NCI-H1930 (cell line): ENCODE data around the gene AVPR2.
A peak's percentile ranks its signal among the peaks of the same experiment; 100 is the strongest.

Source experiments
- DNase-seq, 2 experiments: peaks; one replicate each; lab custom pipeline; 2025; lab: John Stamatoyannopoulos, UW

AVPR2 gene

DNA sequence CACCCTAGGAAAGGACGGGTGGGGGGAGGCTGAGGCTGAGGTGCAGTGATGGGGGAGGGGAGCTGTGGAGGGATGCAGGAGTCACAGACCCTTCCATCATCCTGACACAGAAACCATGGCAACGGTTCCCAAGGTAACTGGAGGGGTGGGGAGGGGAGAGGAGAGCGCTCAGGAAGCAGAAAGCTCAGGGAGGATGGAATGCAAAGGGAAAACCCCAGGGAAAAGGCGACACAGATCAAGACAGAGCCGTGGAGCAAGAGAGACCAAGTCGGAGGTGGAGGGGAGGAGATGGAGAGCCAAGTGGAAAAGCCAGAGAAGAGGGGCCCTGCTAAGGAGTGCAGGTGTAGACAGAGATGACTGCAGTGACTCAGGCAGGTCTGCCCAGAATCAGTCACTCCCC lies 33.0 kb upstream of the AVPR2 start:
- no peak for DNase-seq

- DNase-seq = no peak
Observed at GRCh38 chrX:153871946-153872878, 32.3 kb upstream of the AVPR2 start.

DNA sequence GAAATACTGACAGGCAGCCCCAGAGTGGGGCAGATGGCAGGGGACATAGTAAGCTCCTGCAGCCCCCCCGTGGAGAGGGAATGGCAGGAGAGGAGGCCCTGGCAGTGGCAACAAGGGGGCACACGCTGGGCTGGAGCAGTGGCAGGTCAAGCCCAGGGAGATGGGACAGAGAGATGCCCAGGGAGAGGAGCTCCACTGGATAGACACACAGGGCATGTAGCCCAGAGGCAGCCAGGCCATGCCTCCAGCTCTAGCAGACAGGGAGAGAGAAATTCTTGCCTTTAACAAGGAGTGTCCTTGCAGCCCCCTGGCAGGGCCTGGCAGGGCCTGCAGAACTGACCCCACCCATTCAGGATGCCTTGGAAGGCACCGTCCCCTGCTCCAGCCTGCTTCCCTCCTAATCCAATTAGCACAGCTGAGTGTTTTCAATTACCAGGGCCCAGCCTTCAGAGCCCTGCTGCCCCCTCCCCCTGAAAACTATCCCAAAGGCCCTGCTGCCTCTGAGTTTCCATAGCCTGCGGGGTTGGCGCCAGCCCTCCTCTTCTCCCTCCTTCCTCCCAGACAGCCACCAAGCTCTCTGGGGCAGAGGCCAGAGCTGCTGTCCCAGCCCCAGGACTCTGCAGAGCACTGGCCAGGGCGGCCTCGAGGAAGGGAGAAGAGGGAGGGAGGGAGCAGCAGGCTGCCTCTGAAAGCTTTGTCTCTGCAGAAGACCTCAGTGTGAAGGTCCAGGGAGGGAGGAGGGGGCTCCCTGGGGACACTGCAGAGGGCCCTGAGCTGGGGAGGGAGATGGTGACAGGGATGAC lies 31.0 kb upstream of the AVPR2 start:
- no peak for DNase-seq

DNA sequence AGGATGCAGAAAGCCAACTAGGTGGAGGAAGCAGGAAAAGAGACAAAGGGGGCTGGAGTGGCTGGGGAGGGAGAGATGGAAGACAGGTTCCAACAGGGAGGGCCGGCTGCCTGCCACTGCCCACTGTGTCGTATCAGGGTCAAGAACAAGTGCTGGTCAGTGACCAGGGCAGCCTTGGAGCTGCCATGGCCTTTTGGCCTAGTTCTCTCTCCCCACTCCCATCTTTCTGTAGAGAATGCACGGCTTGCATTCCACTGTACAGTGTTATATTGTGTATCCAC lies 30.4 kb upstream of the AVPR2 start:
- DNase-seq = no peak

- no peak for DNase-seq
Observed at GRCh38 chrX:153874366-153875125, 29.9 kb upstream of the AVPR2 start.

DNA sequence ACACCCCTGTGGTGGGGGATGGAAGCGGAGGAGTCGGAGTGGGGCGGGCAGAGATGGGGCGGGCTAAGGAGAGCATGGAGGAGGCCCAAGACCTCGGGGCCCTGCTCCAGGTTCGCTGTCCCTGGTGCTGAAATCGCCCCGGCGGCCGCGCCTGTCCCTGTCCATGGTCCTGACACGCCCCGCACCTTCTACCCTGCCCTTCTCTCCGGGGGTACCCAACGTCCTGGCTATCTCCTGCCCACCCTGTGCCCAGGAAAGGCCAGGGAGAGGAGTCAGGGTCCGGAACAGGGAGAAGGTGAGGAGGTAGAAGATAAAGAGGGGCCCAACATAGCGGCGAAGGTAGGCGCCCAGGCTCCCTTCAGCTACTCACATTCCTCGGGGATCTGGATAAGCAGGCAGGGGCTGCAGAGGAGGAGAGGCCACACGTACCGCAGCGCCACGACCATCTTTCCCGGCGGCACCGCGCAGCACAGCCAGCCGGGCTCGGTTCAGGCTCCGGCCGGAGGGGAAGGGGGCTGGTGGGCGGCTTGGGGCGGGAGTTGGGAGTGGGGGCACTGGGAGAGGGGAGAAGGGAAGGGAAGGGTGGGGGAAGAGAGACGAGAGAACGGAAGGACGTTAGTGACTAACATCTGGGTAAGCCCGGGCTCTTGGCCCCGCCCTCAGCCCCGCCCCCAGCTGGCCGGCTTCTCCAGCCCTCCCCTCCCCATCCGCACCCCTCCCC lies 28.9 kb upstream of the AVPR2 start:
- peak in 1 of 2 experiments; percentile 21 for DNase-seq

DNA sequence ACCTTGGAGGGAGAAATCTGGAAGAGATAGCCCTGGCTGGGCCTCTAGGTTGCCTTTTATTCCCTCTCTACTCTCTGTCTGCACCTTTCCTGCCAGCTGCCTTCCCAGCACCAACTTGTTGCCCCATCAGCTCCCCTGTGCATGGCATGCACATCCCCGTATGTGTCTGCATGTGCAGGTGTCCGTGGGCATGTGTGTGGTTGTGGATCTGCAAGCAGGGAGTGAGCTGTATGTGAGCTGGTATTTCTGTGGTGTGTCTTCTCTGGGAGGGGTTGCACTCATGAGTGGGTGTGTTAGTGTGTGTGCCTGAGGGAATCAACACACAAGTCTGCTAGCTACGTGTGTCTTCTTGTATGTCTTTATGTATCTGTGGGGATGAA lies 28.4 kb upstream of the AVPR2 start:
- no peak for DNase-seq

GRCh38 chrX:153877571-153878261 lies 26.8 kb upstream of the AVPR2 start:
- no peak for DNase-seq

DNA sequence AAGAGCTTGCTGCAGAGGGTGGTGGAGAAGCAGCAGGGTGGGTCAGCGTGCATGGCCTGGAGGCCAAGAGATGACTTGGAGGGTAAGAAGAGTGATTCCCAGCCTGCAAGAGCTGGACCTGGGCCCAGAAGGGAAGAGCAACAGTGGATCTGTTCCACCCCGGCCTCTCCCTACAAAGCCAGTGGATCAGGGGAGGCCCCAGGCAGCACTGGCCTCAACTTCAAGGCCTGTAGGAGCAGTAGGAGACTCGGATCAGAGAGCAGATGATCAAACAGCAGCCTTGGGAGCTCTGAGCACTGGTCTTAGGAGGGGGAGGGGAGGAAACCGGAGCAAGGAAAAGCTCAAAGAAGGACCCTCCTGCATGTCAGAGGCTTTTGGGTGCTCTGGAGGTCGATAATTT lies 26.1 kb upstream of the AVPR2 start:
- no peak for DNase-seq

- DNase-seq = no peak
Observed at GRCh38 chrX:153878969-153879653, 25.4 kb upstream of the AVPR2 start.

- DNase-seq = no peak
Observed at GRCh38 chrX:153879741-153880439, 24.6 kb upstream of the AVPR2 start.

- no peak for DNase-seq
Observed at GRCh38 chrX:153880440-153880815, 24.0 kb upstream of the AVPR2 start.

GRCh38 chrX:153881281-153881680 lies 23.2 kb upstream of the AVPR2 start:
- no peak for DNase-seq

DNA sequence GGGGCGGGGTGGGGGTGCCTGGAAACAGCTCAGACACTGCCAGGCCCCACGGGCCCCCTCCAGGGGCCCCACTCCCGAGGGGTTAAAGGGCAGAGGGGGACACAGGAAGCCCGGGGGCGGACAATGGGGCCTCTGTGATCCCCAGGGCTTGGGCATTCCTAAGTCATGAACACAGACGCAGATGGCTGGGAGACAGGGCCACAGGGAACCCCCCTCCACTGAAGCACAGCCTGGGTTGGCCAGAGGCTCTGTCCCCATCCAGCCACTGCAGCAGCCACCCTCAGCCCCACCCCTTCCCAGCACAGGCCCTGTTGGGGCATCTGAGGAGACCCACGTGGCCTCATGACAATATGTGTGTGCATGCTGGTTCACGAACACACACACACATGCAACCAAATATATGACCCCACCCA lies 22.4 kb upstream of the AVPR2 start:
- no peak for DNase-seq

- DNase-seq = no peak
Observed at GRCh38 chrX:153882557-153882956, 21.9 kb upstream of the AVPR2 start.

- no peak for DNase-seq
Observed at GRCh38 chrX:153883163-153883843, 21.2 kb upstream of the AVPR2 start.

DNA sequence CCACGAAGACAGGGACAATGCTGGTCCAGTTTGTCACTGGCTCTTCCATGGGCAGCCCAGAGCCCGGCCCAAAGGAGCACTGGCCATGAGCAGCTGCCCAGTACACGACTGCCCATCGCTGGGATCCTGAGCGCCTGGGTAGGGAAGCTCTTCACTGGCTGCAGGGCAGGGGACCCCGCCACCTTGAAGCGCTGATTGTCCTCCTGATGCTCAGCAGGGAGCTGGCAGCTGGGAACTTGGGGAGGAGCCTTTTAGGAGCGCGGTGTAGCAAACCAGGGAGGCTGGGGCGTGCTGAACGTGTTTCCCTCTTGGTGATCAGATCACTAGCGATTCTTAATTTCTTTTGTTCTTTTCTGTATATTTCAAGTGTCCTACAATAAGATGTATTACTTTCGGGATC lies 20.3 kb upstream of the AVPR2 start:
- DNase-seq = no peak

DNA sequence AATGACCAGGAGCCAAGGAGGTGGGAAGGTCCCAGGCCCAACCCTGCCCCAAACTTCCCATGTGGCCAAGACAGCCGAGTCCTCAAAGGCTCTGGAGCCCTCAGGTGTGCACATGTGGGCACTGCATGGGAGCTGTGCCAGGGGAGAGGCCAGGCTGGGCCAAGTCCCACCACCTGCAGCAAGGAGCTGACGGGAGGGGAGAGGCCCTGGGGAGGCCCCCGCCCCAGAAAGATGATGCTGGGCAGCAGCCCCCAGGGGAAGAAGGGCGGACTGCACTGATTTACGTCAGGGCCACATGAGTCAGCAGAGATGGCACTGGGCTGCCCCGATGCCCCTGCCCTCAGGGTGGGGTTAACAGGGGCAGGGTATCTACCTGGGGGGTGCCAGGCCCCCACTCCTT lies 19.9 kb upstream of the AVPR2 start:
- DNase-seq = peak in 1 of 2 experiments; percentile 11

- DNase-seq = no peak
Observed at GRCh38 chrX:153885208-153885787, 19.2 kb upstream of the AVPR2 start.
